ENCODE data around the gene IRF4.

The IRF4 gene

GRCh38 chr6:443621-444159, 52.1 kb downstream of the IRF4 start:
- Mint-ChIP-seq H3K4me1 (peaks cover 40% of the 10 kb centered on the region), H3K4me3 (no peak overlapping the region), H3K36me3 (ENCODE audit: low read depth) (no peaks in the 10 kb centered on the region), H3K27me3 (ENCODE audit: low read depth, poor library complexity) (peaks cover 38% of the 10 kb centered on the region), H3K27ac (no peak overlapping the region), H3K9me3 (peaks cover 7% of the 10 kb centered on the region)
- DNase-seq: no peak
- no peak for TF ChIP-seq CTCF (IDR thresholded peaks at IDR 0.05)

DNA sequence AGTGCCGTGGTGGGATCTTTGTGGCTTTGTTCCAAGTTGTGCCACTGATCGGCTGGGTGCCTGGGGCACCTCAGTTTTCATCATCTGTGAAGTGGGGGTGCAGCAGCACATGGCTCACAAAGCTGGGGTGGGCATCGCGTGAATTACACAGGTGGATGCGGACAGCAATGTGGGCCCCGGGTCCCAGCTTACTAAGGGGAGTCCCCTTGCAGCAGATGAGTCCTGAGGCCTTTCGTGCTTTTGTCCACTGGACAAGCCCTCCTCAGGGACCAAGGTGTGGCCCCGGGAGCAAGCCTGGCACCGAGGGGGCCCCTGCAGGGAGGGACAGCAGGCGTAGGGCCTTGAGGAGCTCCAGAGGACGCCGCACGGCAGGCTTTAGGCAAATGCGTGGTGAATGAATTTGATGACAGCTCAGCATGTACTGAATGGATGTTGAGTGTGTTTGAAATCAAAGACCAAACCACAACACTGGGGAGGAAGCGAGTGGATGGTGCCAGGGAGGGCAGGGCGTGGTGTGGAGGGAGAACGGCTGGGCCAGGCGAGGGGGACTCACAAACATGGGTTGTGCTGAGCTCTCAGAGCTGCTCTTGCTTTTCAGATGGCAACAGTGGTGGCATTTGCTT, 53.2 kb downstream of the IRF4 start:
- no peak for DNase-seq
- no peak for TF ChIP-seq CTCF (IDR thresholded peaks at IDR 0.05)
- Mint-ChIP-seq H3K36me3 (ENCODE audit: low read depth) (no peaks in the 10 kb centered on the region), H3K4me1 (peaks cover 40% of the 10 kb centered on the region), H3K27ac (peak overlapping the region; percentile 52), H3K27me3 (ENCODE audit: low read depth, poor library complexity) (peaks cover 35% of the 10 kb centered on the region), H3K9me3 (peaks cover 15% of the 10 kb centered on the region), H3K4me3 (no peak overlapping the region)

DNA sequence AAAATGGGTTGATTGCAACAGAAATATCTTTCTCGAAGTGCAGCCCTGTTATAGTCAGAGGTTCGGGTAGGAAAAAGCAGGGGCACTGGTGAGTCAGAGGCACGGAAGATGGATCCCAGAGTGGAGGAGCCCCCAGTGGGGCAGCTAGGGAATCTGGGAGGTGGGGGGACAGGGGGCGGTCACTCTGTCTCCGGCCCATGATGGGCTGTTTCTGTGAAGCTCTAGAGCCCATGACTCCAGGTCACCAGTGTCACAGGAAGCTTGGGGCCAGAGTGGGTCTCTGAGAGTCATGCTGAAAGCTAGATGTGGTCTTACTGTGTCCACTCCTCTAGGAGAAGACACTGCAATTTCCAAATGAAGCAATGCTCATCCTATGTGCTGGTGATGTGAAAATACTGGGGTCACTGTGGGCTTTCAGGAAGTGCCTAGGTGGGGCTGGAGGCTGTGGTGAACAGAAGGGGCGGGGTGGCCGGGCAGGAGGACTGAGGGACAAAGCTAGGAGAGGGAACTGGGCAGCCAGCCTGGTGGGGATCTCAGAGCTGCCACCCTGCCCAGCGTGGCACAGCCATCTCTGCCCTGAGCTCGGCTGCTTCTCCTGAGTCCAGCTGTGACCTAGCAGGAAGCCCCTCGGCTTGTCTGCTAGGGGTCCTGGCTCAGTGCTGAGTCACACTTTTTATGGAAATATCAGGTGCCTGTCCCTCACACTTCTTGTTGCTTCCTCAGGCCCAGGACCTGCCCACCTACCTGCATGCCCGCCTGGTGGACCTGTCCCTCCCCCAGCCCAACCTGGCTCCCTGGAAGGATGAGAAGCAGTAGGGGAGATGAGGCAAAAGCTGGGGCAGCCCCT, 54.2 kb downstream of the IRF4 start:
- H3K9me3 Mint-ChIP-seq: peaks cover 22% of the 10 kb centered on the region
- no peak overlapping the region for H3K4me3 Mint-ChIP-seq
- H3K4me1 Mint-ChIP-seq: peaks cover 40% of the 10 kb centered on the region
- H3K27me3 Mint-ChIP-seq (ENCODE audit: low read depth, poor library complexity): peaks cover 25% of the 10 kb centered on the region
- peak overlapping the region; percentile 83 for H3K27ac Mint-ChIP-seq
- TF ChIP-seq CTCF (IDR thresholded peaks at IDR 0.05): no peak
- no peaks in the 10 kb centered on the region for H3K36me3 Mint-ChIP-seq (ENCODE audit: low read depth)
- no peak for DNase-seq

DNA sequence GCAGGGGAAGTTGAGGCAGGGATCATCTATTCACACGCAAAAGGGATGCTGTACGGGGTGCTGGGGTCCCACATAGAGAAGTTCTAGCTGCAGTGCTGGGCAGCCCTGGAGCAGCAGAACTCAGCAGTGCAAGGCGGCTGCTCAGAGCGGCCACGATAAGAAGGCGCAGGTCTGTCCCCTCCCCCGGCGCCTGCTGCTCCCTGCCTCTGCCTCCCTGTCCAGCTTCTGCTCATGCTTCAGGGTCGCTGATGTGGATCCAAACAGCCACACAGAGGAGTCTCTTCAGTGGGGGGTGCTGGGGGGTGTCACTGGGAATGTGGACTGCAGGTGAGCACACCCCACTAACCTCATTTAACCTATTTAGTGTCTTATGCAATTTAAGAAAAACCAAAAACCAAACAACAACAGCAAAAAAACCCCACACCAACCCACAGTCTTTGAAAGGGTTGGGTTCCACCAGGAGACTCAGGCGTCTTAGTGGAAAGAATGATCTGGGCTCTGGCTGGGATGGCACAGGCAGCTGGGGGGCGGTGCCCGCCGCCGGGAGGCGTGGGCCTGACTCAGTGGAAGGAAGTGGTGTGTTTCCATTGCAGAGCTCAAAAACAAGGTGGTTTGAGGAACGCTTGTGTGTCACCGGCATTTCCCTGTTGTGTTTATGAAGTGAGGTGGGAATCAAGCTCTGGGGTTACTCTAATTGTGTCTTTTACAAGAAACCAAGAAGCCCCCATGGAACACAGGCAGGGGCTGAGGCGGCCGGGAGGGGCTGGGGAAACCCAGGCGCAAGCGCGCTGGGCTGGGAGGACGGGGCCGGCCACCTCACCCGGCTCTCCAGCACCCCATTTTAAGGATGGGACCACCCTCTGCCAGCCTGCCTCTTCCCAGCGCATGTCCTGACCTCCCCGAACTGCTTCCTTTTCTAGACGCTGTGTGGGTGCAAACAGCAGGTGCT, 55.1 kb downstream of the IRF4 start:
- Mint-ChIP-seq H3K4me1 (peaks cover 40% of the 10 kb centered on the region), H3K36me3 (ENCODE audit: low read depth) (no peaks in the 10 kb centered on the region), H3K27ac (no peak overlapping the region), H3K27me3 (ENCODE audit: low read depth, poor library complexity) (peaks cover 27% of the 10 kb centered on the region), H3K9me3 (peaks cover 25% of the 10 kb centered on the region), H3K4me3 (no peak overlapping the region)
- no peak for DNase-seq
- no peak for TF ChIP-seq CTCF (IDR thresholded peaks at IDR 0.05)

DNA sequence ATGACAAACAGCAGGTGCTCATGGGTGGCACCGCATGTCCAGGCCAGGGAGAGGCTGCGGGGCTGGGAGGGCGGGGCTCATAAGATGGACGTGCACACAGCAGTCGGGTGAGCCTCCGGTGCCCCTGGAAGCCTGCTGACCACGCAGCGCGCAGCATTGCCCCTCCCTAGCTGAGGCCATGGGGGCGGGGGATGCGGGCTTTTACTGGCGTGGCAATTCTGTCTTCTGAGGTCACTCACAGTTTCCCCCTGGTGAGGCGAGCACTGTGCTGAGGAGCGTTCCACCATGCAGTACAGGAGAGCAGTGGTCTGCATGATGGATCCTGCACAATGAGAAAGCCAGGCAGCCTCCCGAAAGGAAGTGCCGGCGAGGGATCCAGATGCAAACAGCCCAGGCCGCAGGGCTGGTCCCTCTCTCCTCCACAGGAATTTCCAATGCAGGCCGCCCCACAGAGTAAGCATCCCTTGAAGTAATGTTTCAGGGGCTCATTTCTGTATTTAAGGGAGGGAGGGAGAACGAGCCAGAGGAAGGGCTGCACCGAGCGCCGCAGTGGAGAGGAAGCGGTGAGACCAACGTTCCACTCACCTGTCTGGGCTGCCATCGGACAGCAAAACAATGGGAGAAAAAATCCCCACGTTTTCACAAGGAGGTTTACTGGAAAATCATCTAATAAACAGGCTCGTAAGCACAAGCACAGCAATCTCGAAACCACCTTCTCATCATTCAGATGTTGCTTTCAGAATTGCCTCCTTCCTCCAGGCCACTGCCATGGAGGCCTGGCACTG, 56.0 kb downstream of the IRF4 start:
- Mint-ChIP-seq H3K4me1 (peaks cover 34% of the 10 kb centered on the region), H3K27ac (no peak overlapping the region), H3K36me3 (ENCODE audit: low read depth) (no peaks in the 10 kb centered on the region), H3K4me3 (no peak overlapping the region), H3K27me3 (ENCODE audit: low read depth, poor library complexity) (peaks cover 23% of the 10 kb centered on the region), H3K9me3 (peaks cover 25% of the 10 kb centered on the region)
- no peak for DNase-seq
- no peak for TF ChIP-seq CTCF (IDR thresholded peaks at IDR 0.05)
